Fibroblast of skin of left quadriceps (primary cell): ENCODE results near the gene ZNF280B.
"Not testable (repeated sequence)": the region's sequence is repeated elsewhere in the genome, so short reads cannot be mapped to it uniquely, and the experiment has no call there.

Source experiments
- DNase-seq, 2 experiments: peaks; one replicate each; pipeline ENCODE4 v3.0.0-alpha.2; 2013; ENCODE audit warnings: low read depth in 2 of 2

The ZNF280B gene

DNA sequence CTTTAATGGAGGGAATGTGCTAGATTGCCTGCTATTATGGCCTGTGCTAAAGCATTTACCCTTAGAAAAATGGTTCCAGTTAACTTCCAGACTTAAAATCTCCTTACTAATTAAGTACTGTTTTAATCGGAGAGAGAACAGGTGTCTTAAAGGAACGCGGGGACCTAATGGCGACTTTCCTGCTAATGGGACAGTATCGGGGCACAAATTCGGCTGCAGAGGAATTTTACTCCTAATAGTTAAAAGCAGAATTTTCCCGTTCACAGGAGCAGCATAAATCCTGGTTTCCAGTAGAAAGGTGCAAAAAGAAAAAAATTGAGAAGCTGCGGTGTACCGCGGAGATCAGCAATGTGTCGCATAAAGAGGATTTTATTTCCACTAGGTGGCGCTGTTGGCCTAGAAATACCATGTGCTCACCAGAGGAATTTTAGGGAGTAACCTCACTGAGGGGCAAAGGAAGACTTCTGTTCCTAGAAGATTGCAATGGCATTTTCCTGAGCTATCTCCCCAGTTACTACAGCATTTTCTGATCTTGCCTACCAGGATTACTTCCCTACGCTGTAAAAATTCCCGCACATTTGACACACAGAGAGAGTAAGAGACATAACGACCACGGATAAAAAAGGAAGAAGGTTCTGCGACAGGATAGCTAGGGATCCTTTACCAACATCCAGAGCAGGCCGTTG is 44.5 kb downstream of the ZNF280B start:
- DNase-seq, result peak; percentile 35 to 40

DNA sequence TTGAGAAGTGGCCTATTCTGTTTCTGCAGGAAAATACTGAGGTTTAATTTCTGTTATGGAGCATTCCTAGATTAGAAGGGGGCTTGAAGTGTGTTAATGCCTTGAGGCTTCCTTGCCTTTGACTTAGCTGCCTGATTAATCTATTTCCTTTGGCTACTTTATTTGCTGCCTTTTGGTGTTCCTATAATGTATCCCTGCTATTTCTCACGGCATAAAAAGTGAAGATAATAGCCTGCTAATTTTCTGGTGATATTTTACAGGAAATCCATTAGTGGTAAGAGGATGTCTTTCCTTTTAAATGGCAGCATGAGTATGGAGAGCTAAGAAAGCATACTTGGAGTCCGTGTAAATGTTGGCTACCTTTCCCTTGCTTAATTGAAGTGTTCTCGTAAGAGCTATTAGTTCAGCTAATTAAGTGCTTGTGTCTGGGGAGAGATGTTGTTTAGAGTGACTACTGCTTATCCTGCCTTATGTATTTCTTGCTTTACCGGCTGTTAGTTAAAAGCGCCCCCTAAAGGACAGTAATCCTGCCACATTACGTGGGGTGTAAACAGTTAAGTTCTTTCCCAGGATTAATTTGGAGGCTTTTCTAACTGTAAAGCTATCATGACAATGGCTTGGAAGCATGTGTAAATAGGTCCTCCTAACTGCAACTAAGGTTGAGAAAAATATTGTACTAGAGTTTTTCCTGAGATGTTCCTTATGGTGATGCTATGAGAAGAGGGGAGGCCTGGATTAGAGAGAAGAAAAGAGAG is 45.6 kb downstream of the ZNF280B start:
- no peak for DNase-seq

- no peak for DNase-seq
Measured at GRCh38 chr22:22461583-22461982, 47.0 kb downstream of the ZNF280B start.

DNA sequence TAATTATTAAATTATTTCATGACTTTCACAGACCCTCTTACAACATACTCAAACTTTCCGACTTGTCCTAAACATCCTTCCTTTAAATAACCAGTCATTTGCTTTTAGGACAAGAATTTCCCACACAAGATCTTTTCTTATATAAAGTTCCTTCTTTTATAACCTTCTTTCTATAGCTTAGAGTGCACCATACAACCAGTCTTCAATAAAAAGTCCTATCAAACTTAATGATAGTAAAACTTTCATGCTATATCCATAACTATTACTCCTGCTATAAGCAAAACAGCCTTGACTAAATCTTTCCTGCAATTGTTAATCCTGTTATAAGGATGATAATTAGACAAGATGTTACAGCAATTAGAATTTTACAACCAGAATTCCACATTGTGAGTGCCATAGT is 47.4 kb downstream of the ZNF280B start:
- DNase-seq, result no peak

DNA sequence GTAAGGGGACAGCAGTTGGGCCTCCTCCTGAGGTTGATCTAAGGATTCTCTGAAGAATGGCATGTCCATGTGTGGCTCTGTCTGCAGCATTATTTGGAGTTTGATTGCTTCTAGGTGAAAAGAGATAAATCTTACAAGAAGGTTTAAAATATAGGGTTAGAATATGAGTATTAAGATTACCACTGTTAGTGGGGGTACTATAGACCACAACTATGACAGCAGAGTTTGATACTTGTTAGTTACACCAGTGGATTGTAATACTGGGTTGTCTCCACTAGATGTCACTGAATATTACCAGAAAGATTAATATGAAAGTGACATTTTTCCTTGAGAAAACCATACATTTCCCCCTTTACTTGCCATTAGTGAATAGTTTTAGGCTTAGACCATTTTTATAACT is 47.9 kb downstream of the ZNF280B start:
- no peak for DNase-seq

GRCh38 chr22:22460060-22460459 is 48.5 kb downstream of the ZNF280B start:
- DNase-seq, result no peak

DNA sequence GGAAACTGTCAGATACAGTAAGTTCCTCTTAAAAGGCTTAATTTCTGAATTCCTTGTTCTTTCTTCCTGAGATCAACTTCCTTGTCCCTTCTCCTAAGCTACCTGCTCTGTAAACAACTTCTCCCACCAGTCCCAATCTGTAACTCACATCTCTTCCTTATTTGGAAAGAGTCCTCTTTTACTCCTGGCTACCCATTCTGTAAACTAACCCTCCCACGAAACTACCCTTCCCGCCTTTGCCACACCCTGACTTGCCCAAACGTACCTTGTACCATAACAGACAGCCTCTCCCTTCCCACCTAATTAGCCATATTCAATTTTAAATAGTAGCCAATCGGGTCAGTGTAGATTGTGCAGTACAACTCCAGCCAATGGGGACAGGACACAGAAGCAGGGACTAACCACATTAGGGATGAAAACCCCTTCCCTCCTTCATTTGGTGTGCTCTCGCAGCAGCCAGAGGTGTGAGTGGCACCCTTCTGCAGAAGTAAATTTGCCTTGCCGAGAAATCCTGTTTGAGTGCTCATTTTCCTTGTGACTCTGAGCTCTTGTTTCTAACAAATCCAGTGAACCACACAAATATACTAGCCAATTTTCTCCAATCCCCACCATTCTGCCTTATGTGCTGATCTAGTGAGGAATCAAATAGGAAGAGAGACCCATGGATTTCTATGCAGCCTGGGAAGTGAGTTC is 49.5 kb downstream of the ZNF280B start:
- no peak for DNase-seq

DNA sequence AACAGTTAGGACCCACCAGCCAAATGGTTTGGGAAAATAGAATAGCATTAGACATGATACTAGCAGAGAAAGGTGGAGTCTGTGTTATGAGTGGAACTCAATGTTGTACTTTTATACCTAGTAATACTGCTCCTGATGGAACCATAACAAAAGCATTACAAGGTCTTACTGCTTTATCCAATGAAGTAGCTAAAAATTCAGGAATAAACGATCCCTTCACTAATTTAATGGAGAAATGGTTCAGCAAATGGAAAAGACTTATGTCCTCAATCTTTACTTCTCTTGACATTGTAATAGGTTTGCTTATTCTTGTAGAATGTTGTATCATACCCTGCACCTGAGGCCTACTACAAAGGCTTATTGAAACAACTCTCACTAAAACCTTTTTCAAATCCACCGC is 50.2 kb downstream of the ZNF280B start:
- DNase-seq, result no peak

GRCh38 chr22:22454997-22455396 is 53.5 kb downstream of the ZNF280B start:
- DNase-seq, result no peak

DNA sequence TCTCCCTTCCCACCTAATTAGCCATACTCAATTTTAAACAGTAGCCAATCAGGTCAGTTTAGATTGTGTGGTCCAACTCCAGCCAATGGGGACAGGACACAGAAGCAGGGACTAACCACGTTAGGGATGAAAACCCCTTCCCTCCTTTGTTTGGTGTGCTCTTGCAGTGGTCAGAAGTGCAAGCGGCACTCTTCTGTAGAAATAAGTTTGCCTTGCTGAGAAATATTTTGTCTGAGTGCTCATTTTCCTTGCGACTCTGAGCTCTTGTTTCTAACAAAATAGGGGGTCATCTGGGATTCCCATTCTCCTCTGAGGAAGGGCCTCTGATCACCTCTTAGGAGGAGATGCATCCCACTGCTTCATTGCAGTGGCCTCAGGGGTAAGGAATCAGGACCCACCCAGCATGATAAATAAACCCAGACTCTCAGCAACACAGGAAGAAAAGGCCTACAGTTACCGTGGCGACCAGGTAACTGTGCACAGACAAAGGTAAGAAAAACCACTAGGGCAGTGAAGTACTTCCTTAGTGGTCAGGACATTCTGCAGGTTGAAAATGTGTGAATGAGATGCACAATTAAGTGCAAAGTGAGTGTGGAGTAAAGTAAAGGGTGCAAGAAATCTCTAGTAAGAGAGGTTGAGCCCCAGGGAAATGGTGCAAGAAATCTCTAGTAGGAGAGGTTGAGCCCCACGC is 55.4 kb downstream of the ZNF280B start:
- no peak for DNase-seq

DNA sequence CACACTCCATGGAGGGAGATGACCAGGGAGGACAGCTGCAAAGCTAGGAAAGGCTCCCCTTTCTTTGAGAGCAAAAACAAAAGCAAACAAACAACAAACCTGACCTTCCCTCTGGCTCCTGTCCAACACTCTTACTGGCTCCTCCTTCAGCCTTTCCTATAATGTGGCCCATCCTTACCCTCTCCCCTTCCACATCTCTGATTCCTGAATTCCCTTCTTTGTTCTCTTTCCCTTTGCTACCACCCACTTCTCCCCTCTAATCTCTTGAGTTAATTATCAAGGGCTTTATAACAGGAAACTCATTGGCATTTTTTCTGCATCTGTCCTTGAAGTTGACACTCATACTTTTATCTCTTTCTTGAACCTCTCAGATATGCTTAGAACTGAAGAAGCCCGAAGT is 56.3 kb downstream of the ZNF280B start:
- no peak for DNase-seq

DNA sequence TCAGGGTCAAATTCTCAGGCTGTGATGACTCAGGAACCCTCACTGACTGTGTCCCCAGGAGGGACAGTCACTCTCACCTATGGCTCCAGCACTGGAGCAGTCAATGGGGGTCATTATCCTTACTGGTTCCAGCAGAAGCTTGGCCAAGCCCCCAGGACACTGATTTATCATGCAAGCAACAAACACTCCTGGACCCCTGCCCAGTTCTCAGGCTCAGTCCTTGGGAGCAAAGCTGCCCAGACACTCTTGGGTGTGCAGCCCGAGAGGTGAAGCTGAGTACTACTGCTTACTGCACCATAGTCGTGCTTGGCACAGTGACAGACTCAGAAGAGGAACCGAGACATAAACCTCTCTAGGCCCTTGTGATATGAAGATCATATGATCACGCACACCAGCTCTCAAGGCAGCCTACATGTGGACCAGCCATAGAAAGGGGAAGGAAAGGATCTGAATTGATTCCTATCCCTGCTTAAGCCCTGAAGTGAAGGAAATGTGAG is 58.2 kb downstream of the ZNF280B start:
- DNase-seq, result no peak

DNA sequence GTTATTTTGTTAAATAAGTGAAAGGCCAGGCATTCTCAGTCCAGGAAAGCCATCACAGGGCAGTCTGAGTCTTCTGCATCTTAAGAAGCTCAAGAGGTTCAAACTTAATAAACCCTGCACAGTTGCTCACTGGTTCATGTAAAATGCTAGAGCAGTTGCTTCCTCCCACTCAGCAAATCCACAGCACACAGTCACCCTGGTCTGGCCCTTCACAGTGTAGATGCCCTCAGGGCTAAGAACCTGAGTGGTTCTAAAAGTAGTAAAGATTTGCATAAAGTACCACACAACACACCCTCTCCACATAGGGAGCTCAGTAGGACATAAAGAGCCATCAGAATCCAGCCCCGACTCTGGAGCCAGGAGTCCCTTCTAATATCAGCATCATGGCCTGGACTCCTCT is 58.7 kb downstream of the ZNF280B start:
- DNase-seq, result no peak

GRCh38 chr22:22446517-22446916 is 62.0 kb downstream of the ZNF280B start:
- no peak for DNase-seq

GRCh38 chr22:22444007-22444589 is 64.4 kb downstream of the ZNF280B start:
- not testable (repeated sequence) for DNase-seq

- DNase-seq, result no peak
Measured at GRCh38 chr22:22442928-22443709, 65.4 kb downstream of the ZNF280B start.

DNA sequence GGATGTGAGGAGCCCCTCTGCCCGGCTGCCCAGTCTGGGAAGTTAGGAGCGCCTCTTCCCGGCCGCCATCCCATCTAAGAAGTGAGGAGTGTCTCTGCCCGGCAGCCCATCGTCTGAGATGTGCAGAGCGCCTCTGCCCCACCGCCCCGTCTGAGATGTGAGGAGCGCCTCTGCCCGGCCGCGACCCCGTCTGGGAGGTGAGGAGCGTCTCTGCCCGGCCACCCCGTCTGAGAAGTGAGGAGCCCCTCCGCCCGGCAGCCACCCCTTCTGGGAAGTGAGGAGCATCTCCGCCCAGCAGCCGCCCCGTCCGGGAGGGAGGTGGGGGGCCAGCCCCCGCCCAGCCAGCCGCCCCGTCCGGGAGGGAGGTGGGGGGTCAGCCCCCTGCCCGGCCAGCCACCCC is 66.9 kb downstream of the ZNF280B start:
- not testable (repeated sequence) for DNase-seq

GRCh38 chr22:22440188-22440587 is 68.4 kb downstream of the ZNF280B start:
- DNase-seq, result no peak
